Neural cell (in vitro differentiated cells): Measurements from ENCODE around the gene EFCAB6. TPM values are rescaled to one million over a fixed set of nuclear protein-coding genes. Genes with fewer than 3 reads are reported as not detected.
A peak's percentile ranks its signal among the peaks of the same experiment; 100 is the strongest.
"Not testable (repeated sequence)": the region's sequence is repeated elsewhere in the genome, so short reads cannot be mapped to it uniquely, and the experiment has no call there.

ENCODE experiments used
- H2AFZ ChIP-seq: fragments of 200-600, 300-800 bp; sonication (generic), shearing (Covaris generic); 2 replicates; pipeline ENCODE4 v1.6.0; 2014; ENCODE audit warnings: low read depth, mild to moderate bottlenecking, antibody characterized with exemption, low read length, moderate library complexity
- H3F3A ChIP-seq: fragments of 200-600 bp; shearing (Covaris generic); 2 replicates; pipeline ENCODE4 v1.6.1; 2016; ENCODE audit warnings: mild to moderate bottlenecking, moderate library complexity, mixed read lengths, antibody characterized with exemption, low read length; ENCODE audit not compliant: insufficient read depth, poor library complexity, severe bottlenecking
- H3K27ac ChIP-seq: fragments of 200-600, 300-800 bp; sonication (generic), shearing (Covaris generic); 2 replicates; pipeline ENCODE4 v1.5.1; 2014; ENCODE audit warnings: mild to moderate bottlenecking, low read length, moderate library complexity
- H3K27me3 ChIP-seq: fragments of 300-800, 200-600 bp; sonication (generic), shearing (Covaris generic); 2 replicates; pipeline ENCODE4 v1.6.0; 2014; ENCODE audit warnings: mild to moderate bottlenecking, low read depth, low read length, moderate library complexity; ENCODE audit not compliant: insufficient read depth
- H3K36me3 ChIP-seq: fragments of 300-800, 200-600 bp; sonication (generic), shearing (Covaris generic); 2 replicates; pipeline ENCODE4 v1.5.1; 2014; ENCODE audit warnings: mild to moderate bottlenecking, antibody characterized with exemption, low read length, moderate library complexity; ENCODE audit not compliant: insufficient read depth
- H3K4me2 ChIP-seq: fragments of 300-800, 200-600 bp; sonication (generic), shearing (Covaris generic); 2 replicates; pipeline ENCODE4 v1.6.0; 2014; ENCODE audit warnings: mild to moderate bottlenecking, low read length
- H3K4me3 ChIP-seq: fragments of 300-800, 200-600 bp; sonication (generic), shearing (Covaris generic); 2 replicates; pipeline ENCODE4 v1.5.1; 2014; ENCODE audit warnings: mild to moderate bottlenecking, low read length, moderate library complexity
- H3K79me2 ChIP-seq: fragments of 200-600 bp; shearing (Covaris generic); replicated peaks from 2 replicates; pipeline ENCODE4 v1.6.0; 2014; ENCODE audit warnings: mild to moderate bottlenecking, low read length, moderate library complexity; ENCODE audit not compliant: insufficient read depth
- H3K9ac ChIP-seq: fragments of 300-800, 200-600 bp; sonication (generic), shearing (Covaris generic); 2 replicates; pipeline ENCODE4 v1.6.1; 2016; ENCODE audit warnings: mild to moderate bottlenecking, low read length, mixed read lengths
- H3K9me2 ChIP-seq: fragments of 200-600 bp; shearing (Covaris generic); 2 replicates; pipeline ENCODE4 v1.6.1; 2016; ENCODE audit warnings: mild to moderate bottlenecking, low read length, mixed read lengths; ENCODE audit not compliant: insufficient read depth
- H3K9me3 ChIP-seq: fragments of 200-600, 300-800 bp; sonication (generic), shearing (Covaris generic); 2 replicates; pipeline ENCODE4 v1.6.1; 2016; ENCODE audit warnings: mild to moderate bottlenecking, mixed run types, low read length, moderate library complexity, mixed read lengths
- H4K20me1 ChIP-seq: fragments of 200-600 bp; shearing (Covaris generic); 2 replicates; pipeline ENCODE4 v1.6.1; 2016; ENCODE audit warnings: mild to moderate bottlenecking, mixed run types; ENCODE audit not compliant: insufficient read depth
- CTCF ChIP-seq: fragments of 450-650 bp; IDR thresholded peaks from 2 replicates; pipeline ENCODE4 v1.5.1; 2014; ENCODE audit warnings: antibody characterized with exemption, mild to moderate bottlenecking, moderate library complexity; ENCODE audit not compliant: poor library complexity, severe bottlenecking
- EP300 ChIP-seq: fragments of 450-650 bp; conservative IDR thresholded peaks from 2 replicates; pipeline ENCODE4 v1.6.1; 2014; ENCODE audit warnings: antibody characterized with exemption, mild to moderate bottlenecking, moderate library complexity; ENCODE audit not compliant: poor library complexity, severe bottlenecking
- EZH2 ChIP-seq: fragments of 200-600, 300-800 bp; shearing (Covaris generic), sonication (generic); IDR thresholded peaks from 2 replicates; pipeline ENCODE4 v1.6.1; 2014; ENCODE audit warnings: antibody characterized with exemption, low read length, borderline replicate concordance, mild to moderate bottlenecking; ENCODE audit not compliant: insufficient read depth, poor library complexity, severe bottlenecking
- MXI1 ChIP-seq: fragments of 450-650 bp; conservative IDR thresholded peaks from 2 replicates; pipeline ENCODE4 v1.6.1; 2014; ENCODE audit warnings: antibody characterized with exemption, mild to moderate bottlenecking; ENCODE audit not compliant: poor library complexity, severe bottlenecking
- POLR2AphosphoS5 ChIP-seq: IDR thresholded peaks from 2 replicates; pipeline ENCODE4 v1.6.1; 2012
- RAD21 ChIP-seq: fragments of 450-650 bp; conservative IDR thresholded peaks from 2 replicates; pipeline ENCODE4 v1.6.1; 2014; ENCODE audit warnings: antibody characterized with exemption, mild to moderate bottlenecking, moderate library complexity
- REST ChIP-seq: IDR thresholded peaks from 2 replicates; pipeline ENCODE4 v1.6.1; 2012; ENCODE audit warnings: borderline replicate concordance
- SMC3 ChIP-seq: fragments of 450-650 bp; conservative IDR thresholded peaks from 2 replicates; pipeline ENCODE4 v1.6.1; 2014; ENCODE audit warnings: antibody characterized with exemption, mild to moderate bottlenecking, moderate library complexity; ENCODE audit not compliant: poor library complexity
- TAF1 ChIP-seq: IDR thresholded peaks from 2 replicates; pipeline ENCODE4 v1.6.1; 2012; ENCODE audit warnings: low read depth
- polyA plus RNA-seq: library from polyadenylated mRNA; depleted of rRNA; stranded (reverse); fragments of >200 nt; gene quantifications from 2 replicates; pipeline ENCODE4 v1.2.3, GENCODE V29; 2014

Gene EFCAB6
- polyA plus RNA-seq, 1 donor from 2014 or later = 1.4 TPM

- no peak overlapping the region for H3K4me2 ChIP-seq
- no peaks in the 10 kb centered on the region for H3K27me3 ChIP-seq
- no peak overlapping the region for H3K27ac ChIP-seq
- no peak overlapping the region for H3K9ac ChIP-seq
- H3K79me2 ChIP-seq = no peaks in the 10 kb centered on the region
- no peaks in the 10 kb centered on the region for H3K36me3 ChIP-seq
- no peak overlapping the region for H2AFZ ChIP-seq
- H3K4me3 ChIP-seq = no peak overlapping the region
- no peaks in the 10 kb centered on the region for H4K20me1 ChIP-seq
- no peaks in the 10 kb centered on the region for H3K9me3 ChIP-seq
- no peaks in the 10 kb centered on the region for H3F3A ChIP-seq
- TF ChIP-seq EZH2 (no peak), EP300 (no peak)
- no peaks in the 10 kb centered on the region for H3K9me2 ChIP-seq
Measured at GRCh38 chr22:43666457-43666856, 145.6 kb downstream of the EFCAB6 start.

- Histone ChIP-seq H3K9ac (peak overlapping the region; percentile 7), H3K4me2 (no peak overlapping the region), H3K9me3 (no peaks in the 10 kb centered on the region), H3K27me3 (no peaks in the 10 kb centered on the region), H3K79me2 (no peaks in the 10 kb centered on the region), H3K27ac (peak overlapping the region; percentile 45), H2AFZ (peak overlapping the region; percentile 45), H3F3A (no peaks in the 10 kb centered on the region), H3K36me3 (no peaks in the 10 kb centered on the region), H3K9me2 (no peaks in the 10 kb centered on the region), H3K4me3 (peak overlapping the region; percentile 1), H4K20me1 (no peaks in the 10 kb centered on the region)
- TF ChIP-seq CTCF (no peak), TAF1 (no peak), MXI1 (no peak), EP300 (no peak), POLR2AphosphoS5 (peak; percentile 50)
Measured at GRCh38 chr22:43658823-43659222, 153.3 kb downstream of the EFCAB6 start.

GRCh38 chr22:43656581-43656980 is 155.5 kb downstream of the EFCAB6 start:
- not testable (repeated sequence) for H4K20me1 ChIP-seq, H2AFZ ChIP-seq, H3K4me3 ChIP-seq, H3K9ac ChIP-seq, H3K4me2 ChIP-seq, H3F3A ChIP-seq, H3K27ac ChIP-seq, H3K9me2 ChIP-seq, H3K27me3 ChIP-seq, H3K9me3 ChIP-seq, H3K36me3 ChIP-seq, H3K79me2 ChIP-seq

GRCh38 chr22:43654271-43654670 is 157.8 kb downstream of the EFCAB6 start:
- no peak for TF ChIP-seq REST
- TF ChIP-seq CTCF = no peak
- TF ChIP-seq SMC3 = no peak
- no peak for TF ChIP-seq MXI1
- TF ChIP-seq EP300 = no peak
- TF ChIP-seq RAD21 = no peak
- TF ChIP-seq POLR2AphosphoS5 = no peak
- TF ChIP-seq EZH2 = no peak
- Histone ChIP-seq H3K27me3 (no peaks in the 10 kb centered on the region), H3K4me2 (no peak overlapping the region), H2AFZ (no peak overlapping the region), H3K9me2 (no peaks in the 10 kb centered on the region), H3K27ac (no peak overlapping the region), H3K9ac (no peak overlapping the region), H3K4me3 (no peak overlapping the region), H3K9me3 (peaks cover 5% of the 10 kb centered on the region), H3K36me3 (no peaks in the 10 kb centered on the region), H3K79me2 (no peaks in the 10 kb centered on the region), H4K20me1 (no peaks in the 10 kb centered on the region), H3F3A (no peaks in the 10 kb centered on the region)
